ENCODE measurements around the gene GYS2. TPM values are rescaled to one million over a fixed set of nuclear protein-coding genes. Genes with fewer than 3 reads are reported as not detected.

GYS2 gene
- total RNA-seq, 1 donor from 2014 or later, result not detected

DNA sequence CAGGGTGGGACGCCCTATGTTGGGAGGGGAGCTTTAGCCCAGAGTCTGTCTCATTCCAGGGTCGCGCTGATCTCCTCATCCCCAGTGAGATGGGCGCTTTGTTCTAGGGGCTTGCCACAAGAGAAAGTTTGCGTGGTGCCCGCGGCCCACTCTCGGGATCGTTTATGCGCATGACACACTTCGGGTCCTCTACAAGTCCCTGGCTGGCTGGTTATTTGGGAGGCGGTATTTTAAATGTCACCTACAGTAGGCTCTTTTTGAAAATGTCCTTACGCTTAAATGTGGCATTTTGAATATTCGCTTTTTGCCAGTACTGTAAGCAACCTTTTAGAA, 102.5 kb downstream of the GYS2 start:
- Histone ChIP-seq H3K27ac (peak overlapping the region; percentile 95 to 97), H3K4me1 (peaks cover 0 to 25% of the 10 kb centered on the region in 2 donors), H3K9me3 (no peaks in the 10 kb centered on the region), H3K4me3 (peak overlapping the region; percentile 95 to 99), H3K27me3 (no peaks in the 10 kb centered on the region), H3K36me3 (peaks cover 11 to 19% of the 10 kb centered on the region in 2 donors)
- no peak for DNase-seq (ENCODE audit: low spot score in 2 of 2)
- intact Hi-C loops (cut with DNase I), result loop anchor here (5.0 to 10.0 kb wide), 3 partner anchors 65 to 1123 kb away; partner anchors contain the start of genes ETNK1 and PYROXD1
- TF ChIP-seq, protein P1, sequence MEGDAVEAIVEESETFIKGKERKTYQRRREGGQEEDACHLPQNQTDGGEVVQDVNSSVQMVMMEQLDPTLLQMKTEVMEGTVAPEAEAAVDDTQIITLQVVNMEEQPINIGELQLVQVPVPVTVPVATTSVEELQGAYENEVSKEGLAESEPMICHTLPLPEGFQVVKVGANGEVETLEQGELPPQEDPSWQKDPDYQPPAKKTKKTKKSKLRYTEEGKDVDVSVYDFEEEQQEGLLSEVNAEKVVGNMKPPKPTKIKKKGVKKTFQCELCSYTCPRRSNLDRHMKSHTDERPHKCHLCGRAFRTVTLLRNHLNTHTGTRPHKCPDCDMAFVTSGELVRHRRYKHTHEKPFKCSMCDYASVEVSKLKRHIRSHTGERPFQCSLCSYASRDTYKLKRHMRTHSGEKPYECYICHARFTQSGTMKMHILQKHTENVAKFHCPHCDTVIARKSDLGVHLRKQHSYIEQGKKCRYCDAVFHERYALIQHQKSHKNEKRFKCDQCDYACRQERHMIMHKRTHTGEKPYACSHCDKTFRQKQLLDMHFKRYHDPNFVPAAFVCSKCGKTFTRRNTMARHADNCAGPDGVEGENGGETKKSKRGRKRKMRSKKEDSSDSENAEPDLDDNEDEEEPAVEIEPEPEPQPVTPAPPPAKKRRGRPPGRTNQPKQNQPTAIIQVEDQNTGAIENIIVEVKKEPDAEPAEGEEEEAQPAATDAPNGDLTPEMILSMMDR (IDR thresholded peaks at IDR 0.05), result no peak

DNA sequence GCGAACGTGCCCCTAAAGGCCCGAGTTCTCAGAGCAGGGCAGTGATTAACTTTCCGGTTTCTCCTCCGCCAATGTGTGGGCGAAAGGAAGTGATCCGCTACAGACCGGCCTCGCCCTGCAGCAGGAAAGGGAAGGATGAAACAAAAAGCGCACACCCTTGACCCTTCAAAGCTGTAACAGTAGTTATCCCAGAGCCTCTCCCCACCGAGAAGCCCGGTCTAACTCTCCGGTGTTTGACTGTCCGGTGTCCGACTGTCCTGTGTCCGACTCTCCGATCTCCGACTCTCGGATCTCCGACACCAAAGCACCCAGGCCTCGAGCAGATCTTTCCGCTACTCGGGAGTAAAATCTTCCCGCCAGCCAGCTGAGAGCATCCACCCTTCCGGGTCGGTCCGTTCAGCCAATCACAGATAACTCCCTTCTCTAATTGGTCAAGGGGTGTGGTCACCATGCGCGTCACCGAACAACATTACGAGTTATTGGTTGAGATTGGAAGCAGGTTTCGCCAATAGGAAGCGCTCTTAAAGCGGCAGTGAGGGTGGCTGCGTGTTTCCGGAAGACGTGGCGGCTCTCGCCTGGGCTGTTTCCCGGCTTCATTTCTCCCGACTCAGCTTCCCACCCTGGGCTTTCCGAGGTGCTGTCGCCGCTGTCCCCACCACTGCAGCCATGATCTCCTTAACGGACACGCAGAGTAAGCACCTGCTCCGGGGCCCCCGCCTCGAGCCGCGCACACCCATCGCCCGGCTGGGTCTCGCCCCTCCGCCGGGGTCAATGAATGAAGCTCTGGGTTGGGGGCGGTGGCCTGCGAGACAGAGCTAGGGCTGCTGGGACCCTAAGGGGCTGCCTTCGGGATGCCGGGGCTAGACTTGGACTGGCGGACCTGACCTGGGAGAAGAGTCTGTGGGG, 103.1 kb downstream of the GYS2 start, which contains the start of the genes GOLT1B and RECQL:
GOLT1B (plus strand) TSS at position 532 of the 906 bp plus-strand sequence; CDS start at position 667, 135 bp downstream.
RECQL (minus strand) TSS at position 378 of the 906 bp plus-strand sequence. CDS start 2,065 bp downstream, outside the sequence.
- TF ChIP-seq, protein P1 (IDR thresholded peaks at IDR 0.05), result no peak
- H3K36me3 ChIP-seq, result peaks cover 11 to 24% of the 10 kb centered on the region in 2 donors
- peaks cover 0 to 25% of the 10 kb centered on the region in 2 donors for H3K4me1 ChIP-seq
- peak within 1 kb of the TSS; percentile 95 to 97 for H3K27ac ChIP-seq
- no peaks in the 10 kb centered on the region for H3K9me3 ChIP-seq
- peak; percentile 87 to 98 for DNase-seq (ENCODE audit: low spot score in 2 of 2)
- H3K27me3 ChIP-seq, result no peaks in the 10 kb centered on the region
- intact Hi-C loops (cut with DNase I), result loop anchor here (1.0 to 10.0 kb wide), 6 partner anchors 64 to 1123 kb away; partner anchors contain the start of genes CMAS, ETNK1, LDHB and PYROXD1
- H3K4me3 ChIP-seq, result peak within 1 kb of the TSS; percentile 95 to 99

DNA sequence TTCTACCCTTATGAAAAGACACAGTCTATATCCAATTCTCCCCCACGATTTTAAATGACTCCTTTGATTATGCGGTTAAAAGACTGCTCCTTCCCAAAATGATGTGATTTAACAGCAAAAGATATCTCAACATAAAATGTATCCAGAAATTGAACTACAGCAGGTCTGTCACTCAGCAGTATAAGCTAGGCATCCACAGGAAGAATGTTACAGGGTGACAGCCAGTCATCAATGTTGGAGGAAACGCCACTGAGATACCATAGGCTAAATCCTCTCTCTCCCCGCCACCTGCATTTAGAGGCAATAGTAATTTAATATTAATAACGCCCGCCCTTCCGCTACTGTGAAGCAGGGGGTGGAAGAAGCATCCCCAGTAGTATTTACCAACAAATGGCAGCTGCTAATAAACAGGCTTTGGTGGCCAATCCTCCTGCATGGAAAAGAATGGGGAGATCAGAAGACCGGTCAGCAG, 103.8 kb downstream of the GYS2 start:
- Histone ChIP-seq H3K27me3 (no peaks in the 10 kb centered on the region), H3K4me1 (peaks cover 0 to 25% of the 10 kb centered on the region in 2 donors), H3K27ac (peak overlapping the region; percentile 95 to 97), H3K36me3 (peaks cover 15 to 31% of the 10 kb centered on the region in 2 donors), H3K4me3 (peak overlapping the region; percentile 95 to 99), H3K9me3 (no peaks in the 10 kb centered on the region)
- intact Hi-C loops (cut with DNase I), result loop anchor here (1.0 to 10.0 kb wide), 6 partner anchors 64 to 1124 kb away; partner anchors contain the start of genes CMAS, ETNK1, LDHB and PYROXD1
- TF ChIP-seq, protein P1 (IDR thresholded peaks at IDR 0.05), result no peak
- no peak for DNase-seq (ENCODE audit: low spot score in 2 of 2)

DNA sequence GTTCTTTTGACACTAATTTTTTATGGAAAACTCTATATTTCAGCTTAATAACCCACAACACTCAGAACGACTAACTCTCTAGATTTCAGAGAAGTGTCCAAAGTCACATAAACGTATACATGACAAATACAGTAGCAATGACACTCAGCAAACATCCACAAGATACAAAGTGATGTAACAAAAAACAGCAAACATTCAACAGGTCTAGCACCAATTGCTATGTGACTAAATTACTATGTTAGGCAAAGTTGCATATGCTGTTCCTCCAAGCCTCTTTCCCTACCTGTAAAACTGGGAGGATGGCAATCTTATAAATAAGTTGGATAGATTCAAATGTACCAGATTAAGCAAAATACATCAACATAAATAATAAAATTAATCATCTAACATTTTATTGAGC, 104.9 kb downstream of the GYS2 start:
- Histone ChIP-seq H3K4me1 (peaks cover 0 to 25% of the 10 kb centered on the region in 2 donors), H3K4me3 (peak overlapping the region in 1 of 2 donors; percentile 99), H3K36me3 (peaks cover 22 to 40% of the 10 kb centered on the region in 2 donors), H3K27ac (no peak overlapping the region), H3K9me3 (no peaks in the 10 kb centered on the region), H3K27me3 (no peaks in the 10 kb centered on the region)
- intact Hi-C loops (cut with DNase I), result loop anchor here (2.0 to 10.0 kb wide), 4 partner anchors 62 to 1125 kb away; partner anchors contain the start of genes ETNK1 and PYROXD1
- no peak for DNase-seq (ENCODE audit: low spot score in 2 of 2)
- TF ChIP-seq, protein P1 (IDR thresholded peaks at IDR 0.05), result no peak

Other genes with a start within 250 kb of the GYS2 start
- not detected for gene IAPP, start 231.9 kb downstream of the GYS2 start, total RNA-seq
- gene PYROXD1, start 167.2 kb downstream of the GYS2 start, total RNA-seq, result 8.7 TPM
- 8.7 TPM for gene RECQL, start 103.2 kb downstream of the GYS2 start, total RNA-seq
- 9.2 TPM for gene GOLT1B, start 103.1 kb downstream of the GYS2 start, total RNA-seq
- not detected for gene SPX, start 78.6 kb downstream of the GYS2 start, total RNA-seq
- 125 TPM for gene LDHB, start 53.0 kb upstream of the GYS2 start, total RNA-seq
- 27.8 TPM for gene KCNJ8, start 169.9 kb upstream of the GYS2 start, total RNA-seq

All from ascending aorta (tissue), 2 donors.